Posterior vena cava (tissue), 2 donors: ENCODE data around the gene FGFRL1. TPM values are rescaled to one million over a fixed set of nuclear protein-coding genes. Genes with fewer than 3 reads are reported as not detected.

Experiments
- DNase-seq: peaks from one replicate; pipeline ENCODE4 v3.0.0-alpha.2; 2020; ENCODE audit warnings: low spot score
- intact Hi-C, 2 donors: fragments of 100-400 bp; cut with DNase I; formaldehyde crosslinking; loops; one replicate each; pipeline versions ENCODE4 v1.14.1 to v1.14.2; 2022 to 2023
- total RNA-seq, 2 donors: library from RNA; stranded (reverse); fragmentation: NEBNext Ultra II Directional; extraction: Animal tissue kit (Norgen Biotek cat#: 25700); gene quantifications; one replicate each; pipeline ENCODE4 v1.2.1, GENCODE V29; 2021
- donor health status: DM: yes; HTN: yes; CAD: no.
- donor health status: DM: yes; HTN: yes; CAD: no.

FGFRL1 gene
- total RNA-seq, 2 donors from 2014 or later, result 16.2 to 20.7 TPM

DNA sequence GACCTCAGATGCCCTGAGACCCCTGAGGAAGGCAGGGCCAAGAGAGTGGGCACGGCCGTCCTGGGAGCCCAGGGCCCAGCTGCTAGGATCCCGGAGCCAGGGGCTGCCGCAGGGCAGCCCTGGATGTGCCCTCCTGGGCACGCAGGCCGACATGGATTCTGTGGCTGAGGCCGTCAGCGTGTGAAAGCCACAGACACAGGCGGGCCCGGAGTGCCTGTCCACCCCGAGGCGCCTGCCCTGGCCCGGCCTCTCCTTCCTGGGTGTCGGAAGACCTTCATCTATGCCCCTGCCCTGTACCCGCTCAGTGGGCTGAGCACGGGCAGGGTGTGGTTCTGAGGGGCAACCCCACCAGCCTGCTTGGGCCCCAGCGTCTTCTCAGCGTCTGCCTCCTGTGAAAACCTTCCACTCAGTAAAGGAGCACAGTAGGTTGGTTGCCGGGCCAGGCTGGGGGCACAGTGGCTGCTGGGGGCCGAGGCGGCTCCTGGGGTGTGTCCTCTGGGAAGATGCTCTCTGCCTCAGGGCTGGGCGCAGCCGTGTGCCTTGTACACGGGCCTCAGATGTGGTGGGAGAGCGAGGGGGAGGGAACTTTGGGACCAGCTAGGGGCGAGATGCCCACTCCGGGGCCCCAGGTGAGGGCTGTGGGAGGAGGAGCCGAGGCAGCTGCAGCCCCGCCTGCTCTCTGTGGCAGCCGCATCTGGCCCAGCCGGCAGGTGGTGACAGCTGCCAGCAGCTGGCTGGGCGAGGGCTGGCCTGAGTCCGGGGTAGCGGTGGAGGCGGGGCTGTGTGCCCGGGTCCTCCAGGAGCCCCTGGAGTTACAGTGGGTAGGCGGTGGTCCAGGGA lies 20.8 kb downstream of the FGFRL1 start:
- DNase-seq, result no peak
- intact Hi-C loops, result no loop called here

- DNase-seq, result no peak
- intact Hi-C loops, result no loop called here
These were observed 21.4 kb downstream of the FGFRL1 start for GRCh38 chr4:1032861-1033260.

DNA sequence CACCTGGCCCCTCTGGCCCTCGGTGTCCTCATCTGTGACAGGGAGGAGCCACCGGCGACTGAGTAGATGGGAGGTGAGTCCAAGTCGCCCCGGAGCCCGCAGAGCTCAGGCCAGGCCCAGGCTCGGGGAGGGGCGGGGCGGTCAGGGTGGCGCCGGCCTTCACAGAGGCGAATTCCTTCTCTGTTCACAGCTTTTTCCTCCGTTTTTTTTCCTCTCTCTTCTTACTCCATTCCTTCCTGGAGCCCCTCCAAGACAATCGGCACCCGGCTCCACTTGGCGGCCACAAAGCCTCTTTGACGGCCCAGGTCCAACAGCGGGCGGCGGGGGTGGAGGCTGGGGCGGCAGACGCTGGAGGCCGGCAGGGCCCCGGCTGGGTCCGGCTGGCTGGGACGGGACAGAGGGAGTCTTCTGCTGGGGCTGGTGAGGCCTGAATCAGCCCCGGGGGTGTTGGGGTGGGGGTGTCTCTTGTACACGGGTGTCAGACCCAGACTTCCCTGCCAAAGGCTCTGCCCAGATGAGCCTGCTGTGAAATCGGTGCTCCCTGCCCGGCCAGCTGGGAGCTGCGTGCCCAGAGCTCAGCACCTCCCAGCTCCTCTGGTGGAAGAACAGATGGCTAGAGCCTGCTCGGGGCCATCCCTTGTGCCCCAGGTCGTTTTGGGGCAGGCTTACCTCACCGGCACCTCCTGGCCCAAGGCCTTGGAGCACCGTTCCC lies 22.6 kb downstream of the FGFRL1 start:
- DNase-seq, result peak; percentile 90
- intact Hi-C loops, result no loop called here

- DNase-seq, result no peak
- intact Hi-C loops, result no loop called here
These were observed 24.1 kb downstream of the FGFRL1 start for GRCh38 chr4:1035510-1035909.

- DNase-seq, result no peak
- intact Hi-C loops, result no loop called here
These were observed 24.7 kb downstream of the FGFRL1 start for GRCh38 chr4:1036095-1036494.

DNA sequence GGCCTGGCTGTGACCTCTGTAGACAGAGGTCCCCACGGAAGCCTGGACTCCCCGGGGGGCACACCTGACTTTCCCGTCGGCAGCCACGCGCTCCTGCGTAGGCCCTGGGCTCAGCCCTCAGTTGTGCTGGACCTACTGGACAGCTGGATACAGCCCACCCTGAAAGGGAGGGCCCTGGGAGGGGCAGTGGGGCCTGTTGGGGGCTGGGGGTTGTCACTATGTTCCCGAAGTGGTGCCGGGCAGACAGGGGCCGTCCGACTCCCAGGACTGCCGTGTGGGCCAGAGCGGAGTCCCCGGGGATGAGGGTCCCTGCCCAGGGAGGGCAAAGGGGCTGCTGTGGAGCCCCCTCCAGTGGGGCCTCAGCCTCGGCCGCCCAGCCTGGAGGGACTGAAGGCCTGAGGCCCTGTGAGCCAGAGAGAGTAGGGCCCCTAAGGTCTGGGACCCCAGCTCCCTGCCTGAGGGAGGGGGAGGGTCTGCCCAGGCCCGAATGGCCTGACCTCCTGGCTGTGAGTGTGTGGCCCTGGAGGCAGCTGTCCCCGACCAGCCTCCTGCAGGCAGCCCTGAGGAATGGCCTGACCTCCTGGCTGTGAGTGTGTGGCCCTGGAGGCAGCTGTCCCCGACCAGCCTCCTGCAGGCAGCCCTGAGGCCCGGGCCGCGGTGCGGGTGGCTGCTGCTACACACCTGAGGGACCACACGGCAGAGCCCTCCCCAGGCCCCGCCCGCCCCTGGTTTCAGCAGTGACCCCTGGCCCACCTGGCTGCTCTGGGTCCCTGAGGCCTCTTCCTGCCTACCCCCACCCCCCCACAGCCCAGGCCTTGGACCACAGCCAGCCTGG lies 25.8 kb downstream of the FGFRL1 start:
- no peak for DNase-seq
- intact Hi-C loops, result no loop called here

DNA sequence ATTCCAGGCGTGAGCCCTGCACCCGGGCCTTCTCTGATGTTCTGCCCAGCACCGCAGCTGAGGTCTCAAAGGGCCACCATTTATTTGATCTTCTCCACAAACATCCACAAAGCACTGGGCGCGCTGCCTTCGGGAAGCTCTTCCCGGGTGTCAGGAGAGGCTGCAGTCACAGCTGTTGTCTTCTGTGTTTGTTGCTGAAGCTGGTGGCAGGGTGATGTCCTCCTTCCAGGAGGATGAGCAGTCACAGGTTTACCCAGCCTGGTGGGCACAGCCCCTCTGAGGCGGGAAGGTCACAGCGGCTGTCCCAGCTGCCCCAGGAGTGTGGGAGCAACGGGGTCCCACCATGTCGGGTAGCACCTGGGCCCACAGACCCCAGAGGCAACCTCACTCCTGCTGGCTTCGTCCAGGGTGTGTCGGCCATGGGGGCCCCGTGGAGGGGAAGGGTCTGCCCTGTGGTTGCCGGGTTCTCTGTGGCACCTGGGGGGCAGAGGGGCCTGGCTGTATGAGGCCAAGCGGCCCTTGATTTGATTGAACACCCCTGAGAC lies 27.6 kb downstream of the FGFRL1 start:
- intact Hi-C loops, result no loop called here
- no peak for DNase-seq

- no peak for DNase-seq
- intact Hi-C loops, result no loop called here
These were observed 28.3 kb downstream of the FGFRL1 start for GRCh38 chr4:1039493-1040343.

- intact Hi-C loops, result no loop called here
- no peak for DNase-seq
These were observed 29.1 kb downstream of the FGFRL1 start for GRCh38 chr4:1040344-1041146.

DNA sequence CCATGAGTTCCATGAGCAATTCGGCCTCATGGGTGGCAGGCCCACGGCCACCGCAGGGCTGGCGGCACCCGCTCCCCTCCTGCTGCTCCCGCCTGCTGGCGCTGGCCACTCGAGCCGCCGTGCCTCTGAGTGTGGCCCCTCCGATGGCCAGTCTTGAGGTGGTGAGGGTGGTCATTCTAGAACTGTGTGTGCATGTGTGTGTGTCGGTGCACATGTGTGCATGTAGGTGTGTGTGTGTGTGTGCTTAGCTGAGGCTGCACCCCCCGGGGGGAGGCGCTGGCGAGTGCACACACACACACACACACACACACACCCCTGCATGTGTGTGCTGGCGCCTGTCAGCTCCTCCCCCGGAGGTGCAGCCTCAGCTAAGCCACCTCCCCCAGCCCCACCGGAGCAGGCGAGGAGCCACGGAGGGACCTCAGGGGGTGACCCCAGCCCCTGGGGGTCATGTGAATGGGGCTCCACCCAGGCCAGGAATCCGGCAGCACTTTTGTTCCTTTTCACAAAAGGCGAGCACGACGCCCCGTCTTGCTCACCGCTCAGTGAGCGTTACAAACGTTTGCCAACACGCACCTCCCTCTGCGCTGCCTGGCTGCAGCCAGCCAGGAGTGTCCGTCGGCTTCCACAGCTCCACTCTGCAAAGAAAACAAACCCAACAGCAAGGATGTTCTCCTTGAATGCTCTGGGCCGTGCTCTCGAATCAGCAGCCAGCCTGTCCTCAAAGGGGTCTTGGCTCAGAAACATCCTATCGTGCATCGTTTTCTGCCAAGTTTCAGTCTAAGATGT lies 29.9 kb downstream of the FGFRL1 start:
- no peak for DNase-seq
- intact Hi-C loops, result no loop called here

GRCh38 chr4:1041936-1042330 lies 30.5 kb downstream of the FGFRL1 start:
- intact Hi-C loops, result no loop called here

GRCh38 chr4:1042352-1043055 lies 31.1 kb downstream of the FGFRL1 start:
- DNase-seq, result no peak
- intact Hi-C loops, result no loop called here

More at GRCh38 chr4:1041936-1042330, 30.5 kb downstream of the FGFRL1 start:
- no peak for DNase-seq

- intact Hi-C loops, result no loop called here
- DNase-seq, result no peak
These were observed 31.7 kb downstream of the FGFRL1 start for GRCh38 chr4:1043162-1043561.

GRCh38 chr4:1043651-1044468 lies 32.4 kb downstream of the FGFRL1 start:
- intact Hi-C loops, result no loop called here
- peak; percentile 98 for DNase-seq

DNA sequence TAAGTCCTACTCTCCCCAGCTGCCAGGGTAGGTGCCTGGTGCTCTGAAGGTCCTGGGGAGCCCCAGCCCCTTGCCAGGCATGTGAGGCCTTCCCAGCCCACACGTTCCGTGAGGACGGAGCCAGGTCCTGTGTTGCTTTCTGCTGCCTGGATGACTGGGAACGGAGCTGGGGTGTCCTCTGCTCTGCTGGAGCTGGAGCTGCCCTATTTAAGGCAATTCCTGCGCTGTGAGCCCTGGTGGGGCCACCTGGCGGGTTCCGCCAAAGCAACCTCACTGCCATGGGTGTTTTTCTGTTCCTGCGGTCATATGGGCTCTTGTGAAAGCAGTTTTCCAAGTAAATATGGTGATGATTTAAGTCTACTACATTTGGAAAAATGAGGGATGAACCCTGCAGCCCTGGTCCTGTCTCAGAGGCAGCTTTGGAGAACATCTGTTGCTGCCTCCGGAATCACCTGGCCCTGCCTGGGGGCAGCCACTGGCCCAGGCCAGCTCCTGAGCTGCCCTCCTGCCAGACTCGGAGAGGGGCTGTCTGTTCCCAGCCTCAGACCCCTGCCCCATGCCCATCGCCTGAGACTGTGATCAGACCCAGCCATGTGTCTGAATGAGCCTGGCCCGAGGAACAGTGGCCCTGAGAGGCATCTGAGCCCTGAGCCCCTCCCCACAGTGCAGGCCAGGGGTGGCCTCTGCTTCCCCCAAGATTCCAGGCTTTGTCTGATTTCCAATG lies 33.2 kb downstream of the FGFRL1 start:
- intact Hi-C loops, result no loop called here
- peak; percentile 74 for DNase-seq
